Liver (tissue), 9 donors: ENCODE measurements around the gene TRAF7. TPM values are rescaled to one million over a fixed set of nuclear protein-coding genes. Genes with fewer than 3 reads are reported as not detected.
A peak's percentile ranks its signal among the peaks of the same experiment; 100 is the strongest.

Experiments
- DNase-seq: peaks from one replicate; pipeline ENCODE4 v3.0.0-alpha.2; 2017; ENCODE audit warnings: low spot score
- H3K27ac ChIP-seq, 2 donors: one replicate each; pipeline ENCODE4 v1.7.0; 2013; ENCODE audit warnings: inconsistent platforms in 2 of 2, low read length in 2 of 2, control low read depth in 1 of 2, low read depth in 1 of 2, mild to moderate bottlenecking in 1 of 2
- H3K27me3 ChIP-seq, 4 donors: one replicate each; pipeline versions ENCODE4 v1.6.1 to v1.7.0; 2013; ENCODE audit warnings: low read length in 3 of 4, inconsistent platforms in 1 of 4, mild to moderate bottlenecking in 1 of 4, moderate library complexity in 1 of 4; ENCODE audit not compliant: control insufficient read depth in 4 of 4, insufficient read depth in 4 of 4
- H3K36me3 ChIP-seq, 4 donors: one replicate each; pipeline versions ENCODE4 v1.6.1 to v1.7.0; 2013; ENCODE audit warnings: low read length in 3 of 4, mild to moderate bottlenecking in 3 of 4, low read depth in 1 of 4, moderate library complexity in 1 of 4; ENCODE audit not compliant: control insufficient read depth in 4 of 4, insufficient read depth in 3 of 4
- H3K4me1 ChIP-seq, 4 donors: one replicate each; pipeline versions ENCODE4 v1.6.1 to v1.7.0; 2013; ENCODE audit warnings: low read length in 3 of 4, mild to moderate bottlenecking in 3 of 4, moderate library complexity in 1 of 4; ENCODE audit not compliant: control insufficient read depth in 4 of 4, insufficient read depth in 4 of 4
- H3K4me3 ChIP-seq, 3 donors: one replicate each; pipeline versions ENCODE4 v1.6.1 to v1.7.0; 2013; ENCODE audit warnings: low read length in 3 of 3, control low read depth in 1 of 3, low read depth in 1 of 3, mild to moderate bottlenecking in 1 of 3
- H3K9ac ChIP-seq, 2 donors: one replicate each; pipeline ENCODE4 v1.7.0; 2013; ENCODE audit warnings: low read length in 2 of 2, mild to moderate bottlenecking in 2 of 2, moderate library complexity in 2 of 2, control low read depth in 1 of 2, low read depth in 1 of 2
- H3K9me3 ChIP-seq, 4 donors: one replicate each; pipeline versions ENCODE4 v1.6.1 to v1.7.0; 2013; ENCODE audit warnings: low read length in 3 of 4; ENCODE audit not compliant: control insufficient read depth in 4 of 4
- ATF3 ChIP-seq: IDR thresholded peaks from 2 replicates; pipeline ENCODE4 v1.6.1; 2016; ENCODE audit warnings: antibody characterized with exemption
- CTCF ChIP-seq: fragments of 150-350 bp; IDR thresholded peaks from 2 replicates; pipeline ENCODE4 v1.5.1; 2017; ENCODE audit warnings: improper control_type of control experiment, low read depth, low read length; ENCODE audit not compliant: missing input control
- EGR1 ChIP-seq, 2 donors: IDR thresholded peaks; 2 replicates each; pipeline ENCODE4 v1.6.1; 2016 to 2018; ENCODE audit warnings: antibody characterized with exemption in 2 of 2, low read depth in 2 of 2
- FOXA1 ChIP-seq: IDR thresholded peaks from 2 replicates; pipeline ENCODE4 v1.6.1; 2016; ENCODE audit warnings: antibody characterized with exemption
- FOXA2 ChIP-seq: IDR thresholded peaks from 2 replicates; pipeline ENCODE4 v1.6.1; 2016; ENCODE audit warnings: antibody characterized with exemption
- GABPA ChIP-seq, 2 donors: IDR thresholded peaks in 1 of 2; conservative IDR thresholded peaks in 1 of 2; 2 replicates each; pipeline ENCODE4 v1.6.1; 2016; ENCODE audit warnings: antibody characterized with exemption in 2 of 2, mild to moderate bottlenecking in 1 of 2, moderate library complexity in 1 of 2
- HNF4A ChIP-seq, 2 donors: conservative IDR thresholded peaks; 2 replicates each; pipeline ENCODE4 v1.6.1; 2016; ENCODE audit warnings: antibody characterized with exemption in 2 of 2, mild to moderate bottlenecking in 2 of 2
- HNF4G ChIP-seq: IDR thresholded peaks from 2 replicates; pipeline ENCODE4 v1.6.1; 2016; ENCODE audit warnings: antibody characterized with exemption
- JUND ChIP-seq, 2 donors: IDR thresholded peaks; 2 replicates each; pipeline ENCODE4 v1.6.1; 2016; ENCODE audit warnings: antibody characterized with exemption in 2 of 2
- MAX ChIP-seq: IDR thresholded peaks from 2 replicates; pipeline ENCODE4 v1.6.1; 2016; ENCODE audit warnings: antibody characterized with exemption
- RAD21 ChIP-seq, 2 donors: IDR thresholded peaks; 2 replicates each; pipeline ENCODE4 v1.6.1; 2016; ENCODE audit warnings: antibody characterized with exemption in 2 of 2, mild to moderate bottlenecking in 2 of 2
- REST ChIP-seq: IDR thresholded peaks from 2 replicates; pipeline ENCODE4 v1.6.1; 2016; ENCODE audit warnings: antibody characterized with exemption, mild to moderate bottlenecking
- SP1 ChIP-seq: IDR thresholded peaks from 2 replicates; pipeline ENCODE4 v1.6.1; 2018; ENCODE audit warnings: antibody characterized with exemption, mild to moderate bottlenecking
- YY1 ChIP-seq: IDR thresholded peaks from 2 replicates; pipeline ENCODE4 v1.6.1; 2016; ENCODE audit warnings: antibody characterized with exemption, mild to moderate bottlenecking
- WGBS: extraction: QIAGEN DNeasy Blood & Tissue Kit; methylation state at CpG from one replicate; pipeline ENCODE4 v1.1.7; 2013; 5-methylcytosine and 5-hydroxymethylcytosine counted together
- polyA plus RNA-seq, 2 donors: library from polyadenylated mRNA; stranded (reverse) in 1 of 2; unstranded in 1 of 2; fragments of 200-250 nt in 1 of 2; fragments of >200 nt in 1 of 2; fragmentation: Nextera tagmentation in 1 of 2; extraction: Ambion mirVana in 1 of 2; gene quantifications; one replicate each; pipeline versions ENCODE4 v1.2.1 to v1.2.3, GENCODE V29; 2013 to 2015
- total RNA-seq, 2 donors: library from RNA; depleted of rRNA; stranded (reverse); fragments of >200 nt; gene quantifications; one replicate each; pipeline ENCODE4 v1.2.3, GENCODE V29; 2014
- donor health status: healthy.
- donor health status: healthy.
- donor health status: healthy.
- donor health status: healthy.
- donor health status: healthy.

The TRAF7 gene
- total and polyA plus RNA-seq, 4 donors: 14.7 to 36.6 (median 34.0) TPM

GRCh38 chr16:2158262-2158638 is 2.7 kb downstream of the TRAF7 start:
- 29% methylated on average over 15 of the region's 15 CpGs for WGBS
- no peaks in the 10 kb centered on the region for H3K36me3 ChIP-seq
- DNase-seq: no peak
- H3K9me3 ChIP-seq: no peaks in the 10 kb centered on the region
- TF ChIP-seq SP1: peak; percentile 3
- peak in 1 of 2 donors; percentile 1 for TF ChIP-seq EGR1 (IDR thresholded peaks at IDR 0.05; ENCODE audit: low read depth in 2 of 2)
- no peak for TF ChIP-seq HNF4G
- peak; percentile 17 for TF ChIP-seq YY1
- H3K27me3 ChIP-seq: no peaks in the 10 kb centered on the region
- H3K4me3 ChIP-seq: peak overlapping the region; percentile 13 to 78 (median 41)
- no peak overlapping the region for H3K9ac ChIP-seq
- H3K4me1 ChIP-seq: peaks cover 35 to 84% (median 62%) of the 10 kb centered on the region in 4 donors
- peak overlapping the region; percentile 59 to 82 for H3K27ac ChIP-seq

- H3K4me1 ChIP-seq: peaks cover 35 to 74% (median 55%) of the 10 kb centered on the region in 4 donors
- H3K9ac ChIP-seq: no peak overlapping the region
- peak overlapping the region; percentile 0 to 82 for H3K27ac ChIP-seq
- no peak for DNase-seq
- no peaks in the 10 kb centered on the region for H3K36me3 ChIP-seq
- TF ChIP-seq YY1 (no peak), ATF3 (no peak), MAX (no peak), RAD21 (IDR thresholded peaks at IDR 0.05) (no peak), SP1 (peak; percentile 12), CTCF (no peak), HNF4G (no peak), FOXA1 (no peak), FOXA2 (no peak), JUND (IDR thresholded peaks at IDR 0.05) (no peak), HNF4A (conservative IDR thresholded peaks at IDR 0.05) (no peak), REST (no peak), GABPA (IDR thresholded peaks at IDR 0.05 in 1 of 2, conservative IDR thresholded peaks at IDR 0.05 in 1 of 2) (peak in 1 of 2 donors; percentile 39)
- H3K9me3 ChIP-seq: no peaks in the 10 kb centered on the region
- no peaks in the 10 kb centered on the region for H3K27me3 ChIP-seq
- H3K4me3 ChIP-seq: peak overlapping the region in 1 of 3 donors; percentile 23
- WGBS: 34% methylated on average over 24 of the region's 24 CpGs
Observed at GRCh38 chr16:2159175-2159838, 3.7 kb downstream of the TRAF7 start.
